NOMO-1 treated with DMSO at 0.1 percent for 48 hours (cell line): ENCODE data around the gene RAI2.

Source experiments
- DNase-seq: peaks from one replicate; lab custom pipeline; 2025; ENCODE audit not compliant: unreplicated experiment; lab: John Stamatoyannopoulos, UW

Gene RAI2

DNA sequence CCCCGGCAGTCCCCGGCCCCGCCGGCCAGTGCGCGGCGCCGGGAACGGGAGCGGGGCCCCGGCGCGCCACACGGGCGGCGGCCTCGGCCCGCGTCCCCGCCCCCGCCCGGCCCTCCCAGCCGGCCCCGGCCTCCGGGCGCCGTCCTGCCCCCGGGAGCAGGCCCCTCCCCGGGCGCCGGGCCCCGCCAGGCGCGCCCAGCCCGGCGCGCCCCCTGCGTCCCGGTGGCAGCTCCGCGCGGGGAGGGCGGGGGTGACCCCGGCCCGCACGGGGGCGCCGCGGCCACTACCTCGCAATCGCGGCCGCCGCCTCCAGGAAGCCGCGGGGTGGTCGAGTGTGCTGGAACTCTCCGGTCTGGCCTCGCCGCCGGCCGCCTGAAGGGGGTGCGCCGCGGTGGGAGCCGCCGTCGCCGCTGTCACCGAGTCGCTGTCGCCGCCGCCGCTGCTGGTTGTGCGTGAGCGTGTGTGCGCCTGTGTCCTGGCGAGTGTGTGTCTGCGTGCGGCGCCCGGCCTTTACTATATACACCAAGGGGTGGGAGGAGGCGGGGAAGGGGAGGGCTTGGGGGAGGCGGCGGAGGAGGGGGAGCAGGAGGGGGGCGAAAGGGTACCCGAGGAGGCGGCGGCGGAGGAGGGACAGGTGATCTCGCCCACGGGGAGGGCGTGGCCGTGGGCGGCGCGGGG lies at the start of gene RAI2:
Gene RAI2 (minus strand): TSS at position 488 of the 678 bp plus-strand sequence. CDS start 59,288 bp downstream, outside the sequence.
- no peak for DNase-seq

DNA sequence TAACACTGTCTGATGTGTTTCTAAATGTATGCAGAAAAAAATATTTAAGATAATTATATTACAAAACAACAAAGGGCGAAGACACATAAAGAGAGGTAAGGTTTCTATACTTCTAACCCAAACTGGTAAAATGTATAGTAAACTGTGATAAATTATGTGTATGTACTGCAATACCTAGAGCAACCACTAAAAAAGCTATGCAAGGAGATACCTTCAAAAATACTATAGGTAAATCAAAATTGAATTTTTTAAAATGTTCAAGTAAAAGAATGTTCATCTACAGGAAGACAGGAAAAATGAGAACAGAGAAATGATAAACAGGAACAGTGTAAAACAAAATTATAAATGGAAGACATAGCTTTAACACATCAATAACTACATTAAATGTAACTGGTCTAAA lies 27.3 kb upstream of the RAI2 start:
- DNase-seq, result no peak

DNA sequence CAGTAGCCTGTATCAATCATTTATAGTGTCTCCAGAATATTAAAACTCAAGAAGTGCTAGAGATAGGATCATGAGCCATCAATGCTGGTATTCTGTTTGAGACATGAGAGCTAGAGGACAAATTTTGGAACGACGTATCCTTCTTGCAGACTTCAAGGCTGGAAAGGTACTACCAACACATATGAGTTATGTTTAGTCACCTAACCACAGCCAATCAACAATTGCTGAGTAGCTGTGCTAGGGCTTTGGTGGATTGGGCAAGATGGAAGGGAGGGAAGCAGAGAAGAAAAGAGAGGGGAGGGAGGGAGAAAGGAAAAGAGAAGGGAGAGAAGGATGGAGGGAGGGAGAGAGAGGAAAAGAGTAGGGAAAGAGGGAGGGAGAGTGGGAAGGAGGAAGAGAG lies 21.6 kb upstream of the RAI2 start:
- no peak for DNase-seq

DNA sequence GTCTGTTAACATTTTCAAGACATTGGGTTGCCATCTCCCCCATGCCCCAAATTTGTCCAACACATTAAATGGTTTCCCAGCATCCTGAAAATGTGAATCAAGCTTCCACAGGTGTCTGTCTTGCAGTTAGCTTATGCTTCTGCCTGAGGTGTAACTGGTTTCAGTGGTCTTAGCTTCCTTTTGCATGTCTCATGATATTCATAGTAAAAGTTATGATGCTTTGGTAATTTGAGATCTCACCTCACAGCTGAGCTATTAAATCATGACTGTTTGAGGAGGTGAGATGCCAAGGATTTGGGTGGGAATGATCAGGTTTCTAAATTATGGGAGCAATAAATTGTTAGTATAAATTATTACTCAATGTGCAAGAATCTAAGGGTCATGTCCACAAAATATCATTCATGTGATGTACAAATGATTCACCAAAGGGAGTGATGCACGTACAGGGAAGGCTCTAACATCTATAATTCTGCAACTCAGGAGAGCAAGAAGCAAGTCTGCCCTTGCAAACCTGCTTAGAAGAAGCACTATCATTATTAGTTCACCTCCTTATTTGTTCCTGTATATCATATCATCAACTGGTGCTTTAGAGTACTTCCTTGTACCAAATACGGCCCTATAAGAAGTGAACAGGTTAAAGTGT lies 17.1 kb upstream of the RAI2 start:
- no peak for DNase-seq

DNA sequence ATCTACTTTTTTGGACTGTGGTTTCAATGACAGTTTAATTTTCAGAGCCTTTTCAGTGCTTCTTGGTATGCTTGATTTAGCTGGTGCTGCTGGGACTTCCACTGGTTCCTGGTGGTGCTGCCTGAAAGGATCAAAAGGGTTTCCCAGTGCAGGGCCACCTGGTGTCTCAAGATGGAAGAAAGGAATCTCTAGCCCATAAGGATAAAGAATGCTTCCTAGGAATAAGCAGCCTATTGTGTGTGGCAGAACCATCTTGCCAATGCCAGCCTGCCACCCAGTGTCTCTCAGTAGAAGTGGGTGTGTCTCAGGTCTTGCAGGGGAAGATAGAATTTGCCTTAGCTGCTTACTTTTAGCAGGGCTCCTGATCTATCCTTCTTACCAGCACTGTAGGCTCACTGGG lies 15.0 kb upstream of the RAI2 start:
- no peak for DNase-seq

DNA sequence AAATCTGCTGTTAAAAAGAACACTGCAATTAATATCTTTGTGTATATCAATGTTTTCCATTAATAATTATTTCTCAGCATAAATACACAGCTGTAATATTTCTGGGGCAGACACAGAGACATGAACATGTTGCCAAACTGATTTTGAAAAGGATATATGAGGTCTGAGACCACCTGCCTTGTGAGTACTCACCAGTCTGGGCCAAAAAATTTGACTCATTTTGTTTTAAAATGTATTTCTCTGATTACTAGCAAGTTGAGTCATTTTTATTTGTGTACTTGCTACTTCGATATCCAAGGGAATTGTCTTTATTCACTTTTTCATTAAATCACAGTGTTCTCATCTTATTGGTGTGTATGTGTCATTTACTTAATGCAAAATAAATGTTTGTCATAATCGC lies 8.5 kb upstream of the RAI2 start:
- no peak for DNase-seq

DNA sequence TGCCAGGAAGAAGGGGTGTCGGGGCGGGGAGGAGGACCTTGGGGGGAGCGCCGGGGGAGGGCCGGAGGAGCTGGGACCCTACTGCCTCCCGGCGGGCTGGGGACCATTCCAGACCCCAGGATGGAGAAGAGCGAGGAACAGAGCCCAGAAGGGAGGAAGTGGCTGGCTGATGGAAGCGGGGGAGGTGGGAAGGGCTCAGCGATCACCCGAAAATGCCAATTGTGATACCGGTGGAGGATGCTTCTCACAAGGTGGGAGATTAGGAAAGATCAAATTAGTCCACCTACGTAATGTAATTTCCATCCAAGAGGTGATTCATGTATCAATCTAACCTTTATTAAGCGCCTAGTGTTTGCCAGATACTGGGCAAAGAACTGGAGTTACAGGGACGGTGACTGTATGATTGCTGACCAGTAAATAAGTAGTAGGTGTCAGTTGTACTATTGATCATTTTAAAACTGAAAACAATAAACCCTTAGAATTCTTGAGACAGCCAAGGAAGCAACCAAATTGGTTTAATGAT lies 452 bp upstream of the RAI2 start:
- no peak for DNase-seq

DNA sequence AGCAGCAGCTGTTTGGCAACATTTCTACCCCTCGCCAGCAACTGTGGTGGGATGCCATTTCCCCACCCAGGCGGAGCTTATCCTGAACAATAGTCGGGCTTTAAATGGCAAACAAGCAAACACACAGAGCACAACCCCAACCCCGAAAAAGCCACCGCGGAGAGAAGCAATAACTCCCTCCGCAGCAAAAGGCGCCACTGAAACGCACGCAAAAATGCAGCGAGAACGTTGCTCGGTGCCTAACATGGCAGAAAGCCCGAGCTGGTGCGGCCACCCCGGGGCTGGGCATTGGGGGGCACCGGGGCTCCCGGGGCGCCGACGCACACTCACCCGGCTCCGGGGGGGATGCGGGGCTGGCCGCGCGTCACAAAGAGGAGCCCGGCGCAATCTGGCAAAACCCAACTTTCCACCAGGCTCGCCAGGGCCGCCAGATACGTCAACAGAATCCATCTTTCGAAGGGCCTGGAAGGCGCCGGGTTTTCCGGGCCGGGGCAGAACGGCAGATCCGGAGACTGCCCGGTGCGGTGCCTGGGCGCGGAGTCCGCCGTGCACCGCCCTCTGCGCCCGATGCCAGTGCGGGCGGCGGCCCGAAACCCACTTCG lies 818 bp downstream of the RAI2 start:
- no peak for DNase-seq

DNA sequence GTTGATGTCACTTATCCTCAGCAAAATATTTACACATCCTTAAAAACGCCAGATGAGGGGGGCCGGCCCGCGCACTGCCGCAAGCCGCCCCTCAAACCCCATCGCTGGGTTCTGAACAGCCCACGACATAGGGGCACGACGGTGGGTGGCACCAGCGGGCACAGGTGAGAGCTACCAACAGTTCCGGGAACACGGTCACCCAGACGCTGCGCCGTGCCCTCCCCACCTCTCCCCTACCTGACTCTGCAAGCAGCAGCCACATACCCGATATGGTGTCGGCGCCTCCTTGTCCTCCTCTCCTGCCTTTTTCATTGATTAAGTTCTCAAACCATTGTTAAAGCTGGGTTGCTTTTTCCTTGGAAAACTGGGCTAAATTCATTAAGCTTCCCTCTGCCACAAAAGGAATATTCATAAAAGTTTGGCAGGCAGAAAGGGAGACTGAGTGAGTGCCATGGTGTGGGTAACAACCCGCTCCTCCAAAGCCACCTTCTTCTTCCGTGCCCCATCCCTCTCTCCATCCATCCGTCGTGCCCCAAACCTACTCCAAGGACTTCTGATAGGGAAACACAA lies 1.4 kb downstream of the RAI2 start:
- no peak for DNase-seq

DNA sequence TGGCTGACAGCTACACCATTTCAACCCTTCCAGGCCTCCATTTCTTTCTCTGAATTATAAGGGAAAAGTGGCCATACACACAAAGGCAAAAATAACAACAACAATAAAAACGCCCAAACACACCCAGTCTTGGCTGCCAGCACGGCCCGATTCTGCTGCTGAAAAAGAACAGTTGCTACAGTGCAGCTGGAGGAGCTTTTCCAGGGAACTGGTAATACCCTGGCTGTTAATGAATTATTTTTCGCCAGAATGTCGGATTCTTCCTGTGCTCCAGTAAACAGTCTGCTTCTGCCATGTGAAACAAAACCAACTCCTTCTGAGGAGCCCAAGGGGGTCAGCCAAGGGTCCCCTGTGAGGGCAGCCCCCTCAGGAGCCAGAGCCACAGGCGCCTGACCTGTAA lies 6.6 kb downstream of the RAI2 start:
- DNase-seq, result no peak

DNA sequence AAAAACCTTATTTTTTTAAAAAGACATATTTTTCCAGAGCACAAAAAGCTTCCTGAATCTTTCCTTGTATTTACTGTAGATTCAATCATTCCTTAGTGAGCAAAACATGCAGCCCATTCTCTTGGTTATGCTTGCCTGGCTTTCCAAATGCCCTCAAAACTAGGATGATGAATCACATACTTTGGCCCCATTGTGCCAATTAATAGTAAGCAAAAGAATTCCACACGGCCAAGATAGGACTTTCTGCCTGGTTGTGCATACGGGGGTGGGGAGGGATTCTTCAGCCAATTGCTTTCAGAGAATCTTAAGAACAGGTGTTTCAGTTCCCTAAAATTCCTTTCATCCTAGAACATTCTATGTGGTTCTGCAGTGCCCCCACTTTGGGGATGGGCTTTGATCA lies 7.0 kb downstream of the RAI2 start:
- DNase-seq, result no peak

DNA sequence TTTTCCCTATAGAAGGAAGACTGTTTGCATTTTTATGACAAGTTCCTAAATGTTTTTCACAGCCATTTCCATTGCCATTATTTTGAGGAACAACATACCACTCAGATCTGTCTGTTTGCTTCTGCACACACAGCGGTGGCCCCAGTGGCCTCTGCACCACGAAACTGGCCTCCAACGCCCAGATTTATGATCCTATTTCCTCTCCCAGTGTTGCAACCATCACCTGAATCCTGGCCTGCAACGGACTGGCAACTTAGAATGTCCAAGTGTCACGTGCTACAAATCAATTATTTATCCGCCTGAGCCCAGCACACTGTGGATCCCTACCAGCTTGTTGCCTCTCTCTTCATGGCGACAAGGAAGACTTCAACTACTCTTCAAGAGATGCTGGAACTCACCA lies 9.2 kb downstream of the RAI2 start:
- no peak for DNase-seq

DNA sequence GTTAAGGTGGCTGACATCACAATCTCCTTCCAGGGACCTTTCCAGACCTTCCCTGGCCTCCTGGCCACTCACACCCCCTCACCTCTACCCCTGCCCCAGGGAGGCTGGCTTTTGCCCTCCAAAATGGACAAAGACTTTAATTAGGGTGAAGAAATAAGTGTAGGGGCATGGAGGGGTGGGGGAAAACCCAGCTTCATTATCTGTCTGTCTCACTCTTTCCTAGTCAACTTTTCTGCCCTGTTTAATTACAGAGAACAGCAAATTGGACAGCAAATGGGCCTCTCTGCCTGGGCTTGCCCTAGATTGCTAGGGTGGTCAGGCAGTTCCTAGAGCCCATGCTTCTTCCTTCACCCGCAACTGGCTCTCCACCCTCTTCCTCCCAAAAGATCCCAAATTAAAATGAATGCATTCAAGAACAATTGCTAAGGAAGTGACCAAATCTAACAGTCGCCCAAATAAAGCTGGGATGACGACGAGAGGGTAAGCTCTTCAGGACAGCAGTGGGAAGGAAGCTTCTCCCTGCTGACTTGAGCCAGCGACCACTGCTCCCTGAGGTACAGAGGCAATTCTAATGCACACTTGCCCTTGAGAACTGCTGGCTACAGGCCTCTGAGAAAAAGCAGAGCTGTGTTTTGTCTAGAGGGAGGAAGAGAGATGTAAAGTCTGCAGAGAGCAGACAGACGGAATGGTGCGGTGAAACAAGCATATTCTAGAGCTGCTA lies 12.4 kb downstream of the RAI2 start:
- DNase-seq, result no peak

DNA sequence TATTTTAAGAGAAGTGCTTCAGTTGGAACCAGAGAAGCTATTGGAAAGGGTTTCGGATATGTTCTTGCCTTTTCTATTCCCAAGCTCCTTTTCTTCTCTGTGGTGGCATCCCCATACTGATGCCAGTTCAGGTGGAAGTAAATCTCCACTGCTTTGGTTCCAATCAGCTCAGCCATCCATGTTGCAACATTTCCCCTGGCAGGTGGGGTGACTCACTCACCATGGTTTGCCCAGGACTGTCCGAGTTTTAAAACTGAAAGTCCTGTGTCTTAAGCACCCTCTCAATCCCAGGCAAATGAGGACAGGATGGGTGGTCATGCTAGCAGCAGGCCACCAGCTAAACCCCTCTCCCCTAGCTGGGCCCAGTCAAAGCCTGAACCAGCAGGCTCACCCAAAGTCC lies 15.1 kb downstream of the RAI2 start:
- no peak for DNase-seq

DNA sequence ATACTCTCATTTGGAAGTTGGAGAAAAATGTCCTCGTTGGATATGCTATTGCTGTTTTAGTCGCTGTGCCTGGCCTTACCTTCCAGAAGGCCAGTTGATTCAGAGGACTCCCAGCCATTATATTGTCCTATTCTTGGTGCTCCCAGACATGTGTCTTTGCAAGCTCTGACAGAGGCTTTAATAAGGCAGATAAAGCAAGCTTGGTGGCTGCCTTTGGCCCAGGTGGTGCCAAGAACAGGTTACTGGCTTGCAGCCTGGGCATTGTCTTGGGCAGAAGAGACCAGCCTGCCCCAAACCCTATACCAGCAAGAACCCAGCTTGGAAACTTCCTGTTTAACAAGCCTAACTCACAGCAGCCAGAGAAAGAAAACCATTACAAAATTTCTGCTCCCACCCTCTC lies 16.9 kb downstream of the RAI2 start:
- DNase-seq, result no peak

DNA sequence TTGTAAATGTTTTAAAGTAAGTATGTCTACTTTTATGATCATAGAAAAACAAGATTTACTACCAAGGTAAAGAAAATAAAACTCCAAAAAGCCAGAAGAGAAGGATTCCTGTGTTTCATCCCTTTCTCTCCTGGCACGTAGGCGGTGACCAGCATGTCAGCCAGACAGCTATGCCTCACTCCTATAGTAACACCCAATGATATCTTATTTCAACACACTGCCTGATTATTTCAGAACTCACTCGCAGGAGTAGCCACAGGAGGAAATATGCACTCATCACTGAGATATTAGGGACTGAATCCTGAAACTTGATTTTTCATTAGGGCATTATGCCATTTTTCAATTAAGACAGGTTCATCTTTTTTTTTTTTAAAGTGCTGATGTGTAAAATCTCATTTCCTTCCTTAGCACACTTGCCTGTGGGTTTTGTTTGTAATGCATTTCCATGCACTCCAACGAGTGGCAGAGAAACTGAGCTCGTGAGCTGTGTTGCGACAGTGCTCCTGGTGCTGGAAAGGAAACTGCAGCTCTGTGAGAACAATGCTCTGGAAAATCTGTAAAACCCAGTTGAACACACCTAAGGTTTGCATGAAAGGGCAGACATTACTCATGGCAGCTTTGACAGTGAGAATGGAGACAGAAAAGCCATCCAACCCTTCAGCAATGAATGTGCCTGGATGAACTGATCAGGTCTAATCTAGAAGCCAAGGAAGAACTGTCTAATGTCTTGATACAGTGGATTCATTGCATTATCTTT lies 18.2 kb downstream of the RAI2 start:
- DNase-seq, result no peak

DNA sequence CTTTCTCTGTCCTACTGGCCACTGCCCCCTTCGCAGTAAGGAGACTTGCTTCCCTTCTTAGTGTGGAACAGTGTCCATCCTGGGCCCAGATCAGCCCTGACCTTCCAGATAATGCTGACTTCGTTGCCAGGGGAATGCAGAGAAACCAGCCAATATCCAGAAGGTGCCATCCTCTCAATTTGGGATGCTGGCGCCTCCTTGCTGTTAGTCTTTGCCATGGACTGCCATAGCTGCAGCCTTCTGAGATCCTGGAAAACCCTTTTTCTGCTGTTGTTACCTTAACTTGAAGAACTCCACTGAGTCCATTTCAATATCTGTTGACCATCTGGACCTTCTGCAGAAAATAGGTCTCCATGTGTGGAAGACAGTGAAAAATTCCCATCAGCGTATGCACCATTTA lies 21.8 kb downstream of the RAI2 start:
- DNase-seq, result no peak

DNA sequence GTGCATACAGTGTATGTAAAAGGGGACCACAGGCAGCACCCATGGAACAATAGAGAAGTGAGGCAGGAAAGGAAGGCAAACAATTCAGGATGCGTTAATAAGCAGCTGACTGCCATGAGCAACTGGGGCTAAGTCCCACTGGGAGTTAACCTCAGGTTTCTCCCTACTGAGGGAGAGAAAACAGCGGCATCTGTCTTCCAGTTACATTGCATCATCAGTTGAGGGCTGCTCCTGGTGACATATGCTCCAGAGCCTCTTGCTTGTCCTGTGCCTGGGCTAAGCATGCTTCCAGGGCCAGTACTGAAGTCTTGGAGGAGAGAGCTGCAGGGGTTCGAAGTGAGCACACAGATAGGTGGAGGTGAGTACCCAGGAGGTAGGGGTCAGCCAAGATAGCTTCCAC lies 24.3 kb downstream of the RAI2 start:
- no peak for DNase-seq

DNA sequence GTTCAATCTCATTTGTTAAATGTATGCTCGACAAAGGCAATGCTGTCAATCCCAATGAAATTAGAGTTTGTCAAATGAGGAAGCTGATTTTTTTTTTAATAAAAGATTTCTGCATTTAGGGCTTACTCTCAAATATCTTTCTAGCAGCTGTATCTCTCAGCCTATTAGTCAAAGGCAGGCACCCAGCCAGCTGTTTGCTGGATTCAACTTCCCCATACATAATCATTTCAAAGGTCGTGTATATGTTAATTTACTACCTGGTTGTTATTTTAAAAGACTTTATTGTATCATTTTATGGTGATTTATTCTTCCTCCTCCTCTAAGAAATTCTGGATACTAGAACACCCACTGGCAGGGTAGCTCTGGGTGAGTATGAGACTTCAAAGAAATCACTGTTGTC lies 27.1 kb downstream of the RAI2 start:
- no peak for DNase-seq

DNA sequence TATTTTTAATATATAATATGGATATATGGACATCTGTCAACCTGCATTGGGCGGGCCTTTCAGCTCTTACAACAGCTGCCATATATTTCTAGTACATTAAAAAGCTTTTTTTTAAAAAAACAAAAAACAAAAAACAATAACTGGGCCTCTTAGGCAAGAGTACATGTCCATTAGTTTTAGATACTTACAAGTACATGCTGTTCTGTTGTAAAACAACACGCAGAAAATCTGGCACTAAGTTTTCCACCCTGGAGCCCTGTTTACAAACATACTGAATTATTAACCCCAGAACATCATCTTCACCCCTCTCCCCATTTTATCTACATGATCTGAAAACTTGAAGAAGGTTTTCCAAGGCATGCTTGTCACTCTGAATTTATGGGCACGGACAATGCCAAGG lies 29.8 kb downstream of the RAI2 start:
- no peak for DNase-seq

DNA sequence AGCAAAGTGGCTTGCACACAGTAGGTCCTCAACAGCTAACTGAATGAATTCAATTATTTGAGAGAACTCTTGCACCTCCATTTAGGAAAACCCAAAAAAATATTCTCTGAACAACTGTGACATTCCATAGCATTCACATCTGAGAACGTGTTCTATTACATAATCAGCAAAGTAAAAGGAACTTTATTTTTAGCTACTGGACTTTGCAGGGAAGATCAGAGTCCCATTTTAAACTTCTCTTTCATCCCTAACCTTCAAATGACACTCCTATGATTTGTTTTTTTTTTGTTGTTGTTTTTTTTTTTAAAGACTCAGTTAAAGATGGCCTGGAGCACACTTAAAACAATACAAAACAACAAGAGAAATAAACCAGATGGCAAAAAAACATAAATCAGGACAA lies 30.9 kb downstream of the RAI2 start:
- no peak for DNase-seq
